Glomerular endothelial cell (primary cell): ENCODE measurements around the gene MARK2. TPM values are rescaled to one million over a fixed set of nuclear protein-coding genes. Genes with fewer than 3 reads are reported as not detected.
A peak's percentile ranks its signal among the peaks of the same experiment; 100 is the strongest.
"Not testable (repeated sequence)": the region's sequence is repeated elsewhere in the genome, so short reads cannot be mapped to it uniquely, and the experiment has no call there.

Experiments used
- DNase-seq: peaks from one replicate; pipeline ENCODE4 v3.0.0-alpha.2; 2011; ENCODE audit warnings: low read depth, low spot score; ENCODE audit errors: extremely low read depth
- total RNA-seq: library from RNA; depleted of rRNA; stranded (reverse); fragments of >200 nt; gene quantifications from 2 replicates; pipeline ENCODE4 v1.2.3, GENCODE V29; 2015

The MARK2 gene
- total RNA-seq: 26.4 and 34.9 TPM in 2 replicates

GRCh38 chr11:63838678-63839507 lies at the start of gene MARK2:
MARK2 (plus strand) TSS chr11:63839110; CDS start chr11:63839507, 397 bp downstream.
- peak; percentile 70 for DNase-seq

DNA sequence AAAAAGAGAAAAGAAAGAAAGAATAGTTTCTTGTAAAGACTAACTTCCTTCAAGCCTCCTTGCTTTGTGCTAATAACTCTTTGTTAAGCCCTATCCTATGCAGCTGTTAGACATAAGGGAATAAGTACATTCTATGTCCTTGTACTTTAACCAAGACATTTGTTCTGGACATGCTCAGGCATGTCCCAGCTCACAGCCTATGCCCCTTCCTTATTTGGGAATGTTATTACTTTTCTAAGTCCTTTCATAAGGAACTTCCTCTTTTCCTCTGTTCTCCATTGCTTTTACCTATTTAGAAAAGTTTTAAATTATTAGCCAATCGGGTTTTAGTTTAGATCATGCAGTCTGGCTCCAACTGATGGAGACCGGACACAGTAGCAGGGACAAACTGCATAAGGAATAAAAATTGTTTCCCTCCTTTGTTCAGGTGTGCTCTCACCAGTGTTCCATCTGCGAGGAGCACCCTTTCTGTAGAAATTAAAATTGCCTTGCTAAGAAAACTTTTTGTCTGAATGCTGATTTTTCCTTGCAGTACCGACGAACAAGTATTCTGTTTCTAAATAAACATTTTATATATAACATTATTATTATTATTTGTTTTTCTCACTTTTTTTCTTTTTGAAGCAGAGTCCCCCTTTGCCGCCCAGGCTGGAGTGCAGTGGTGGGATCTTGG lies 47.3 kb upstream of the MARK2 start:
- DNase-seq: no peak

GRCh38 chr11:63793161-63793560 lies 45.7 kb upstream of the MARK2 start:
- no peak for DNase-seq

DNA sequence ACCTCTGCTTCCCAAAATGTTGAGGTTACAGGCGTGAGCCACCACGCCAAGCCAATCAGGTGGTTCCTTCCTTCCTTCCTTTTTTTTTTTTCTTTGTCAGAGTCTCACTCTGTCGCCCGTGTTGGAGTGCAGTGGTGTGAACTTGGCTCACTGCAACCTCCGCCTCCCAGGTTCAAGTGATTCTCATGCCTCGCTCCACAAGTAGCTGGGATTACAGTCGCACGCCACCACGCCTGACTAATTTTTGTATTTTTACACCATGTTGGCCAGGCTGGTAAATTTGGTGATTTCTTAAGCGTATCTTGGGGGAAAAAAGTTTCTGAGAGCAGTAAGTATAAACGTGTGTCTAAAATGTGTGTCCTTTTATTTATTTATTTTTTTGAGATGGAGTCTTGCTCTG lies 43.8 kb upstream of the MARK2 start:
- DNase-seq: no peak

- DNase-seq: no peak
Observed at GRCh38 chr11:63800921-63801320, 38.0 kb upstream of the MARK2 start.

- no peak for DNase-seq
Observed at GRCh38 chr11:63802637-63803414, 36.1 kb upstream of the MARK2 start.

DNA sequence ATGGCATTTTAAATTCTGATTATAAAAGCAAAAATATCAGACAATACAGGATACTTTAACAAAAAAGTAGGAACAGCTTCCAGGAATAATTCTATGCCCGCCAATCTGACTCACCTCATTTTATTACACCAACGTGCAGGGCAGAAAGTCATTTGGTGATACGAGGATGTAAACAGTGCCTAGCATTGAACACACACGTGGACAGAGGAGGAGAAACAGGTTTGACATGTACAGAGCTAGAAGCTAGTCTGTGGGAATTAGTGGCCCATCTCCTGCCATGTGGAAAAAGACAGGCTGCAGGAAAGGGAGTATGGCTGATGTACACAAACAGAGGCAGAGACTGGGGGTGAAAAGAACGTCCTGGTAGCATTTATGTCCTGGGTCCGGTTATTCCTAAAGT lies 34.7 kb upstream of the MARK2 start:
- no peak for DNase-seq

GRCh38 chr11:63805844-63806415 lies 33.0 kb upstream of the MARK2 start:
- DNase-seq: no peak

DNA sequence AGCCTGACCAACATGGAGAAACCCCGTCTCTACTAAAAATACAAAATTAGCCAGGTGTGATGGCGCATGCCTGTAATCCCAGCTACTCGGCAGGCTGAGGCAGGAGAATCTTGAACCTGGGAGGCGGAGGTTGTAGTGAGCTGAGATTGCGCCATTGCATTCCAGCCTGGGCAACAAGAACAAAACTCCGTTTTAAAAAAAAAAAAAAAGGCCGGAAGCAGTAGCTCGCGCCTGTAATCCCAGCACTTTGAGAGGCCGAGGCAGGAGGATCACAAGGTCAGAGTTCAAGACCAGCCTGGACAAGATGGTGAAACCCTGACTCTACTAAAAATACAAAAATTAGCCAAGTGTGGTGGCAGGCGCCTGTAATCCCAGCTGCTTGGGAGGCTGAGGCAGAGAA lies 28.5 kb upstream of the MARK2 start:
- DNase-seq: not testable (repeated sequence)

- DNase-seq: no peak
Observed at GRCh38 chr11:63811522-63811921, 27.4 kb upstream of the MARK2 start.

DNA sequence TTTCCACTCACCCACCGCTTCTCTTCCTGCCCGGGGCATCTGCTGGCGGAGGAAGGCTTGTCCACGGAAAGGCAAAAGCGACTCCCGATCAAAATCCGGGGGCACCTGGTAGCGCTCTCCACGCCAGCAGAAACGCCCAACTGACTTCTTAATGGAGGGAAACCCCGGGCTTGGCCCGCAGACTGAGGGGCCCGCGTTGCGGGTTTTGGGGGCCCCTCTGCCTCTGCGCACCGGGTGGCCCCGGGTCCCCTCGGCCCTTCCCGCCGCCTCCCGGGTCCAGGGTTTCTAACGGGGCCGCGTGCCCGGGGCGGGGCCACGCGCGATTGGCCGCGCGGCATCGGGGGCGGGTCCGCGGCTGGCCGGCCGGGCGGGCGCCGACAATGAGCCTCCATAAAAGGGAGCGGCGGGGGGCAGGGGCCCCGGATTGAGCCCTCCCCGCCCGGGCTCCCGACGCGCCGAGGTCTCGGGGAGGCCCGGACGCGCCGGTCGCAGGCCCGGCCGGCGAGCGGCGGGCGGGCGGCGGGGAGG lies 25.8 kb upstream of the MARK2 start, which contains the start of gene SPINDOC:
Gene SPINDOC (plus strand): TSS at position 422 of the 528 bp plus-strand sequence. CDS start 231 bp downstream, outside the sequence.
- DNase-seq: no peak

DNA sequence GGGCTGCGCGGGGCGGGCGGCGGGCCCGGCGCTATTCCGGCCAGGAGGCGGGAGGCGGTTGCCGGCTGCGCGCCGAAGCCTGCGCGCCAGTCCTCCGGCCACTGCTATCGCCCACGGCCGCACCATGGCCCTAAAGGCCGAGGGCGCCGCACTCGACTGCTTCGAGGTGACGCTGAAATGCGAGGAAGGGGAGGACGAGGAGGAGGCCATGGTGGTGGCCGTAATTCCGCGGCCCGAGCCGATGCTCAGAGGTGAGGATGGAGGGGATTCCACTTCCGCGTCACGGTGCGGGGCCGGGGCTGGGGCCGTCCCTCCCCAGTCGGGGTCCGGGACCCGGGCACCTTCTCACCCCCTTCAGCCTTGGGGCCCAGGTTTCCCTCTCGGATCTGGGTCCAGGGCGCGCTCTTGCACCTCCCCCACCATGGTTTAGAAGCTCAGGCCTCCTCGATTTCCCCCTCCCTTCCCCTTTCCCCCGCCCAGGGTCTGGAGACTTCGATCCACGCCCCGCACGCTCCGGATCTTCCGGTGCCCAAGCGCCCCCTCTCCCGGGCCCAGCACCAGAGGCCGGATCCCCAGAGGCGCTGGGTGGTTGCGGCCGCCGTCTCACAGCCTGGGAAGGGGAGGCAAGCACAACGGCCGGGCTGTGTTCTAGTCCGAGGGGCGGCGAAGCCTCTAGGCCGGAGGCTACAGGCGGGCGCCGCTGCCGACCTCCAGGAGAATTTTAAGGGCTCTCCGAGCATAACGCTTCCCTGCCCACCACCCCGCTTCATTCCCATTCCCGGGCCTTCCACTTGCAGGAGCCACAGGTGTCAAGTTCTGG lies 25.1 kb upstream of the MARK2 start:
- DNase-seq: no peak

- DNase-seq: no peak
Observed at GRCh38 chr11:63814383-63814736, 24.6 kb upstream of the MARK2 start.

DNA sequence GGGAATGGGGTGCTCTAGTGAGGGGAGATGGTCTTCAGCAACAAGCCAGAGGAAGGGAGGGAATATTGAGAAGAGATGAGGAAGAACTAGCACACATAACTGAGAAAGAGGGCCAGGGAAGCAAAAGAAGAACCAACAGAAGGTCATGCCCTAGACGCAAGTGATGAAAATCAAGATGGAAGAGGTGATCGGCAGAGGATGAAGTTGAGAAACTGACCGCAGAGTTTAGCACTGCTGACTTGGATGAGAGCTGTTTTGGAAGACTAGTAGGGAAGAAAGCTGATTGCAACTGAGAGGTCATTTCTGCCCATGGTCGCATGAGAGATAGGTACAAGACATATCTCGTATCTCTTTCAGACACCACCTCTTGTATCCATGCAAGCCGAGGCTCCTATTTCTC lies 22.7 kb upstream of the MARK2 start:
- no peak for DNase-seq

DNA sequence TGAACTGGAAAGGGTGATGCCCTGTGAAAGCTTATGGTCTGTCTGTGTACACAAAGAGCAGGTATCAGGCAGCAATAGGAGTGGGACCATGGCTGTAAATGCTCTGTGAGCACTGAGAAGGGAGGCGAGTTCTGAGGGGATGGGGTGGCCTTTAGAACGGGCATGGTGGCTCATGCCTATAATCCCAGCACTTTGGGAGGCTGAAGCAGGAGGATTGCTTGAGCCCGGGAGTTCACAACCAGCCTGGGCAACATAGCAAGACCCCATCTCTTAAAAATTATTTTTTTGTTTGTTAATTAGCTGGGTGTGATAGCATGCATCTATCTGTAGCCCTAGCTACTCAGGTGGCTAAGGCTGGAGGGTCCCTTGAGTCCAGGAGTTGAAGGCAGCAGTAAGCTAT lies 22.2 kb upstream of the MARK2 start:
- DNase-seq: no peak

DNA sequence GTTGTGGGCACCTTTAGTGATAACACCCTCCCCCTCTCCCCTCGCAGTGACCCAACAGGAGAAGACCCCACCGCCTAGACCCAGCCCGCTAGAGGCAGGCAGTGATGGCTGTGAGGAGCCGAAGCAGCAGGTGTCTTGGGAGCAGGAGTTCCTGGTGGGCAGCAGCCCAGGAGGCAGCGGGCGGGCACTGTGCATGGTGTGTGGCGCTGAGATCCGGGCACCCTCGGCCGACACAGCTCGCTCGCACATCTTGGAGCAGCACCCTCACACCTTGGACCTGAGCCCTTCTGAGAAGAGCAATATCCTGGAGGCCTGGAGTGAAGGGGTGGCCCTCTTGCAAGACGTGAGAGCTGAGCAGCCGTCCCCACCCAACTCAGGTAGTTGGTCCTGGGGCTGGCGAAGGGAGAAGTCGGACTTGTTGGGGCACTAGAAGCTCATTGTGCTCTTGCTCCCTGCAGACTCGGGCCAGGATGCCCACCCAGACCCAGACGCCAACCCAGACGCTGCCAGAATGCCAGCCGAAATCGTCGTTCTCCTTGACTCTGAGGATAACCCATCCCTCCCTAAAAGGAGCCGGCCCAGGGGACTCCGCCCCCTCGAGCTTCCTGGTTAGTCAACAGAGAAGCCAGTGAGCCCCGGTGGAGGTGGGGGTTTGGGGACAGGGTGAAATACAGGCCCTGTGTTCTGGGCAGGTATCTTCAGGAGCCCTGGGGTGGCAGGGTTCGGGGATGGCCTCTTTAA lies 21.0 kb upstream of the MARK2 start:
- no peak for DNase-seq

GRCh38 chr11:63818609-63819008 lies 20.3 kb upstream of the MARK2 start:
- no peak for DNase-seq

DNA sequence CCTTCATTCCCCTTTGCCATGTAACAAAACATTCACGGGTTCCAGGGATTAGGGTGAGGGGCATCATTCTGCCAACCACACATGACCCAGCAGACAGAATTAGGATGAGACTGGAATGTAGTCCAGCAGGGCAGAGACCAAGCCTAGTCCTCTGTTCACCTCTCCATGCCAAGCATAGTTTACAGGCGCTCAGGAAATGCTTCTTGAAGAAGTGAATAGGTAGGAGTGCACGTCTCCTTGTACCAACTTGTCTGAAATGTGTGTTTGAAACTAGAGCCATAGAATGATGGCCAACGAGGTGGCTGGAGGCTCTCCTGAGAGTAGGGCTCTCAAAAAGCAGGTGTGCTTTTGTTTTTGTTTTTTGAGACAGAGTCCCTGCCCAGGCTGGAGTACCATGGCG lies 17.5 kb upstream of the MARK2 start:
- no peak for DNase-seq

GRCh38 chr11:63826471-63827190 lies 12.3 kb upstream of the MARK2 start:
- DNase-seq: no peak
